HL-60/S4 (cell line): ENCODE results near the gene GLA.

Experiments used
- in situ Hi-C: fragments of 300-500 bp; cut with MboI; formaldehyde crosslinking; loops from 2 replicates; pipeline ENCODE4 v1.14.3; 2022; ENCODE audit warnings: low sequenced_read_pairs

Gene GLA

DNA sequence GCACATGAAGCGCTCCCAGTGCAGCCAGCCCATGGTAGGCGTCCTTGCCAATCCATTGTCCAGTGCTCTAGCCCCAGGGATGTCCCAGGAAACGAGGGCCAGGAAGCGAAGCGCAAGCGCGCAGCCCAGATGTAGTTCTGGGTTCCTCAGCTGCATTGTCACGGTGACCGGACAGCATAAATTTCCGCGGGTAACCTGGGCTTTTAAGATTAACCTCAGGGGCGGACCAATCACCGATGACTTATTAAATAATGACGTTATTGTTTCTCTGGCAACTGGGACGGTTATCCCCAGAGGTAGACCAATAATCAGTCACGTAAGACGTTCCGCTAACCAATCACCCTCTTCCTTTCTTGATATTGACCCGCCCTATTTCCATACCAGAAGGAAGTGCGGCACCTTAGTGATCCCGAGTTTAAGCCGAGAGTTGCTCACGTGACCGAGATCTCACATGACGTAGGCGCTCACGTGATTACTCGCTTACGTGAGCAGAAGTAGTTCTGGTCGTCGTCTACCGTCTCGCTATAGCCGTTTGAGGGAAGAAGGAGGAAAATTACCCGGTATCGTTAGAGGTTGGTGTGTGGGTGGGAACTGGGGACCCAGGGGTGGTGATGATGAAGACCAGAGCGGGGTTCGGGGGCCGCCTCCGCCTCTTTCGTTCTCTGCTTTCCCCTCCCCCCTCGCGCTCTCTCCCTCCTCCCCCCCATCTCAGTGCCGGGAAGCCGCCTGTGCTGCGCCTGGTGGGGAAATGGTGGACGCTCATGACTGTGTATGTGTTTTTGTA lies at the start of gene GLA, which contains the start of gene HNRNPH2:
TSS of gene GLA (minus strand) at position 178 of the 784 bp plus-strand sequence. CDS start at position 156, 22 bp downstream.
TSS of gene HNRNPH2 (plus strand) at position 475 of the 784 bp plus-strand sequence. CDS start 3,767 bp downstream, outside the sequence.
- in situ Hi-C loops, result no loop called here

DNA sequence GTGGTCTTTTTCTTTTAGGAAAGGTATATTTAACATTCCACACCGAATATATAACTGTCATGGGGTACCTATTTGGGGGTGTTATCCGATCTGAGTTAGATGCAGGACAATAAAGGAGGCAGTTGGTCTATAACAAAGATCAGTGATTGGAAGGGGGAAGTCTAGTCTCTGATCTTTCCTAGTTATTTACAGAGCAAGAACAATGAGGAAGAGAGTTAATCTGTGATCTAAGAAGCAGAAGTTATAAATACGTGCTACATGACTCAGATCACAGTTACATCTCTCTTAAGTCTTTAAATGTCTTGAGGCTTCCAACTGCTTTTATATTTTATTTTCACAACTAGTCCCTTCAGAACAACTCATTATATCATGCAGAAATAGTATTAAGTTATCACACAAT lies 44.3 kb upstream of the GLA start:
- in situ Hi-C loops, result no loop called here

DNA sequence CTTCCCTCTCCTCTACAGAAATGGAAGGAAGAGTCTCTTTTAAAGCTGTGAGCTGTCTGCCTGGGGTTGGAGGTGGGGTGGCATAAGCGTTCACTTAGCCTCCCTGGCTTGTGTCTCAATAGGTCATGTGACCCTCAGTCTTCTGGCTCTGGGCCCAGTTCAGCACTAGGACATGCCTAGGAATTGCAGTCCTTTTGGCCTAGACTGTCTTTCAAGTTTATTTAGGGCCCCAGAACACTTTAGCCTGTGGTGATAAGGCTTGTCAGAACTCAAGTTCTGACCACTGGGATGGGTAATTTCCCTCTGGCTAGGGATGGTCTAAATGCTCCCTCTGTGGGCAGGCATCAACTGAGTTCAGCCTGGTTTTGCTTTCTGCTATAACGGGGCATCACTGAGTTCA lies 43.2 kb upstream of the GLA start:
- in situ Hi-C loops, result no loop called here

DNA sequence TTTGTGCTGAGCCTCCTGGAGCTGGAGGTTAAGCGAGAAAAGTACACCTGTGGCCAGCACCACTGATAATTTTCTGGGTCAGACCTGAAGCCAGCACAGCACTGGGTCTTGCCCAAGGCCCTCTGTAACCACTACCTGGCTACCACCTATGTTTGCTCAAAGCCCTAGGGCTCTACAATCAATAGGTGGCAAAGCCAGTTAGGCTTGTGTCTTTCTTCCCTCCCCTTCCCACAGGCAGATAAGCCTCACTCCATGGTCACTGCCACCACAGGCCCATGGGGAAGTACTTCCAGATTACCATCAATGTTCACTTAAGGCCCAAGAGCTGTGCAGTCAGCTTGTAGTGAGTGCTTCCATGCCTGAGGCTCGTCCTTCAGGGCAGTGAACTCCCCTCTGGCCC lies 42.4 kb upstream of the GLA start:
- in situ Hi-C loops, result no loop called here

DNA sequence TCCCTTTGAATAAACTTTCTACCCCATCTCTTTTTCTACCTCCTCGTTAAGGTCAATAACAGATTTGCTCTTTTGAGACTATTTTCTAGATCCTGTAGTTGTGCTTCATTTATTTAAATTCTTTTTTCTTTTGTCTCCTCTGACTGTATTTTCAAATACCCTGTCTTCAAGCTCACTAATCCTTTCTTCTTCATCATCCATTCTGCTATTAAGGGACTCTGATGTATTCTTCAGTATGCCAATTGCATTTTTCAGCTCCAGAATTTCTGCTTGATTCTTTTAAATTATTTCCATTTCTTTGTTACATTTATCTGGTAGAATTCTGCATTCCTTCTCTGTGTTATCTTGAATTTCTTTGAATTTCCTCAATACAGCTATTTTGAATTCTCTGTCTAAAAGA lies 41.6 kb upstream of the GLA start:
- in situ Hi-C loops, result no loop called here

DNA sequence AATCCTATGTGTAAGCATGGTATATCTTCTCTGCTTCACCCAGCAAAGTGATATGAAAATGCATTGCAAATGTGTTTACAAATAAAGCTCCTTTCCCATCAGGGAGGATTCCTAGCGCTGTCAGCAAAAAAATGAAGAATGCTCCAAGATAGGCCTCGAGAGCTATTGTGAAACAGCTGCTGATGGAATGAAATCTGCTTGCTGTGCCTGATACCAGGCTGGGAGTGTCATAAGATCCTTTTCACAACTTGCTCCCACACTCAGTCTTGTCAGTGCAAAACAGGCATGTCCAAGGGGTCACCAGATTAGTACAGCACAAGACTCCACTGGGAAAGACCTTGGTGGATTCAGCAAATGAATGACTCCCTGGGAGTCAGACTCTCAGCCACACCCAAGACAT lies 34.4 kb upstream of the GLA start:
- in situ Hi-C loops, result no loop called here

DNA sequence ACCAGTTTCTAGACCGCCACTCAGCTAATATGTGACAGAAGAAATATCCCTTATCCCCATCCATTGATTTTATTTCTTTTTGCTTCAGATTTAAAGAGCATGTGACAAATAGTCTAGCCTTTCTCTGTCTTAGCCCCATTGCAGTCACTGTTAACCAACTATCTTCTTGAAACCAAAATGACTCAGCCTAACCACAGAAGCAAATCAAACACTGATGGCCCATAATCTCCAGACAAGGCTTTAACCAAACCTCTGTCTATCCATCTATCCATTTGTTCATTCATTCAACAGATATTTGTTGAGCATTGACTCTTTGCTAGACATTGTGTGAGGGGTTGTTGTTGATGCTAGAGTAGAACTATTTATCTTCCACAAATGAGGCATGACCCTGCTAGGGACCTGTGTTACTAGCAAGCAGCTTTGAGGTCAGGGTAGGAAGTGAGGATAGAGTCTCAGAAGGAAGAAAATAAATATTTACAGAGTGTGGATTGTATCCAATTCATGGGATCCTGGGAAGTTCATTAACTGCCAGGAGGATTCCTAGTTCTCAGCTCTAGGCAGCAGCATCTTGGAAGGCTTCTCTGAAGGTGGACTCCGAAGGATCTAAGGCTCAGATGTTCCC lies 22.8 kb upstream of the GLA start:
- in situ Hi-C loops, result no loop called here

DNA sequence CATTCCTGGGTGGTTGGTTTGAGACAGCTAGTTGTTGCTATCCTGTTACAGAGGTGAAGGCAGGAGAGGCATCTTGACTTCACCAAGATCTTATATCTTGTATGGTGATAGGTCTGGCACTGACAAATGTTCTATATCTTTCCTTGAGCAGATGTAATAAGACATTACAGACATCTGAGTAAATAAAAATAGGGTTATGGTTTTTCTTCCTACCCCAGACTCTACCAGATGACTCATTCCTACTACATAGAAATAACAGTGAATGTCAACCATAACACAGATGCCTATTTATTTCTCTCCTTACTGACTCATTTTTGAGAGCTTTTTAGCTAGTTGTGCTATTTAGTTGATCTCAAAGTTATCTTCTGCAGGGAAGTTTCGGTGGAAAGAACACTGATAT lies 22.2 kb upstream of the GLA start:
- in situ Hi-C loops, result no loop called here

DNA sequence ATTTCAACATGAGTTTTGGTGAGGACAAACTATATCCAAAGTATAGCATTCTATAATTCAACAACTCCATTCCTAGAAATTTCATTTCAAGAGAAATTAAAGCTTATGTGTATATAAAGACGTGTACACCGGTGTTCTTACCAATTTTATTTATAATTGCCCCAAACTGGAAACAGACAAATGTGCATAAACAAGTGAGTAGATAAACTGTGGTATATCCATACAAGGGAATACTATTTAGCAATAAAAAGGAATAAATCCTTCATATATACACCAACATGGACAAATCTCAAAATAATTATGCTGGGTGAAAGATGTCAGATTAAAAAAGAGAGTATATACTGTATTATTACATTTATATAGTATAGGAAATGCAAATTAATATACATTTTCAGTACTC lies 20.2 kb upstream of the GLA start:
- in situ Hi-C loops, result no loop called here

DNA sequence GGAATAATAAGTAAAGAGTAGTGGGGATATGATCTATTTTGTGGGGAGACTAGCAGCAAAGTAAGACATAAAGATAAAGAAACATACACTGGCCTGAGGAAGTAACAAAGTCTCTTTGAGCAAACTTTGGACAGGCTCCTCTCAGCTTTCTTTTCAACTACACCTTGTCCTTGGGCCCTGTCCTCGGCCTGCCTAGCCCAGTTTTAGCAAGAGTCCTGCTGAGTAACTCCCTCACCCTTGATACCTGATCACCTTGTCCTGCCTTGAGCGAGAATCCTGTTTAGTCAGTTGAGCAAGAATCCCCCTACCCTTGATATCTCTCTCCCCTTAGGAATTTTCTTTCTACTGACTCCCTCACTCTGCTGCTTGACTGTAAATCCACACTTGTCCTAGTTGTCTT lies 11.8 kb upstream of the GLA start:
- in situ Hi-C loops, result no loop called here

DNA sequence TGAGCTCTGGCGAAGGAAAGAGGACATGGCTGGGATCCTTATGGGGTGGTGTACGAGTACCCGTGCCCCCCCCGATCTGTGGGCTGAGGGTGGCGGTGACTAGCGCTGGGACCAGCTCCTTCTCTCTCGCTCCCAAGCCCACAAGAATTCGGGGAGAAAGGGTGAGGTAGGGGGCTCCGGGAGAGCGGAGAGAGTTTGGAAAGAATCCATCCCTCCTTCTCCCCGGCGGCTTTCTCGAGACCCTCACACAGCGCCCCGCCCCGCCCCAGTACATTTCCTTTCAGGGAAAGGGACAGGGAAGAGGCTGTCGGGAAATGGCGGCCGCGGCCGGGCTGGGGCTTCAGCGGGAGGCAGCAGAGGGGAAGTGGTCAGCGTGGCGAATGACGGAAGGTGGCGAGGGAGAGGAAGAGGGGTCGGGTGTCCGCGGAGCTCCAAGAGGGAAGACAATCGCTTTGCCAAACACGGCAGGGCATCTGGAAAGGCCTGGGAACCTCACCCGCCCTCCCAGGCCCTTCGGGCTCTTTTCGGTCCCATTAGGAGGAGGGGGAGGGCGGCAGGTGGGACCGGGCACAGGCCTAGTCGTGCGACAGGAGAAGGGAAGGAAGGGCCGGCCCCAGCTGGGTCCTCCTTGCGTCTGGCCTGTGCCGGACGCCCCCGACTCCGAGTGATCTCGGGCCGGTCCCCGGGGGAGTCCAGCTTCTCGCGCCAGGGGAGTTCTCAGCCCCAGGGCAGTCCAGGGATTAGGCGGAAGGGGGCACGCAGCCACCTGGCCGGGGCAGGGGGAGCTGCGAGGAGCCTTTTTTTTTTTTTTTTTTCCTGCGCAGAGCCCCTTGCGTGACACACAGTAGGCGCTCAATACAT lies 10.5 kb upstream of the GLA start:
- in situ Hi-C loops, result no loop called here

DNA sequence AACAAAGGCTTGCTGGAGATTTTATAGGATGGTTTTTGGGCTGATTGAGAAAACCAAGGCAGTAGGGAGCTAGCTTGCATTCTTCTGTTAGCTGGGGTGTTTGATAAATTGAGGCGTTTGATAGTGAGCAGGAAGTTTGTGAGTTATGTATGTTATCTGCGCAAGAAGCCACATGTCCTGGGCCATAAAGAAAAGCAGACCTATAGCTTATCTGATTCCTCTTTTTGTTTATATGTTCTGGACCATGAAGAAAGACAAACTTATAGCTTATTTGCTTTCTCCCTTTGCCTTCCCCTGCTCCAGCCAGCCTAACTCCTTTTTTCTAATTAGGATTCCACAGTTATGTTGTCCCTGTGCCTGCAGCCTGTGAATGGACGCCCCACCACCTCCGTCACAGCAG lies 9.5 kb upstream of the GLA start:
- in situ Hi-C loops, result no loop called here

DNA sequence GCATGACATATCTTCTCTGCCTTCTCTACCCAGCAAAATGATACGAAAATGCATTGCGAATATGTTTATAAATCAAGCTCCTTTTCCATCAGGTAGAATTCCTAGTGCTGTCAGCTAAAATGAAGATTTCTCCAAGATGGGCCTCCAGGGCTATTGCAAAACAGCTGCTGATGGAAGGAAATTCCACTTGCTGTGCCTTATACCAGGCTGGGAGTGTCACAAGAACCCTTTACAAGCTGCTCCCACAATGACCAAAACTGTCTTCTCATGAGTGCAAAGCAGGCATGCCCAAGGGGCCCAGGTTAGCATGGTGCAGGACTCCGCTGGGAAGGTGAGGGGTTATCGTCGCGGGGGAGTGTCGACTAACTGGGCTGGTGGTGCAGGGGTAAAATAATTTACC lies 9.0 kb upstream of the GLA start:
- in situ Hi-C loops, result no loop called here

DNA sequence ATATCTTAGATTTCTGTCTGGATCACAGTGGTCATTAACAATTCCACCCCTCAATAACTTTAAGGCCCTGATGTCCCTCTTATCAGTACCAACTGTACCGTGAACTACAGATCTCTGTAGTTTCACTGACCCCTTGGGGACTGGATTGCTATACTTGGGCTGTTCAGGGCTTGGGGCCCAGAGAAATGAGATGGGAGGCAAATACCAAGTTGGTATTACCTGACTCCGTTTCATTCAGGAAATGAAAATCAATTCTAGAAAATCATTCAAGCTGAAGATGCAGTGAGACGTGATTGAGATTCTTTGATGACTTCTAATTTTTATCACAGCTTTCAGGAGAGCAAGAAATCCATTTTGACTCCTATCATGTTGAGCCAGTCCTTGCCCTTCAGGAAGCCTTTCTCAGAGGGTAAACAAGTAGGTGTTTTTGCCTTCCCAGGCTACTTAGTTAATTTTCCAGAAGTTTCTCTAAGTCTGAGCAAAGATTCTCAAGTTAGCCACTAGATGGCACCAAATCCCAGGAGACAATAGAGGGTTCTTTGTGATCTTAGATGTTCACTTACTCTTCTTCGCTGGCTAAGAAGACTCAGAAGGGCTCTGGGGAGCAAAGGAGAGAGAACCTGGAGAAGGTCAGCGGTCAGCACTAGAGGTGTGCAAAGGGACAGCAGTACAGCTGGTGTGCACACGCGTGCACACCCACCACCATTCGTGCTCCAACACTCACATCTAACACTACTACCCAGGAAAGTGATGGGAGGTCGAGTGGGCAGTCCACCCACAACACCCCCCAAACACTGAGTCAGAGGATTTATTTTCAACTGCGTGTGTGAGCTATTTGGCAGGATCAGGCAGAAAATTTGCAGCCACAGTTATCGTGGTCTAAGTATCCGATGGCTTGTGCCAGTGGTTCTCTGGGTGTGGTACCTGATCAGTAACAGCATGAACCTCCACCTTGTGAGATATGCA lies 7.7 kb upstream of the GLA start:
- in situ Hi-C loops, result no loop called here

DNA sequence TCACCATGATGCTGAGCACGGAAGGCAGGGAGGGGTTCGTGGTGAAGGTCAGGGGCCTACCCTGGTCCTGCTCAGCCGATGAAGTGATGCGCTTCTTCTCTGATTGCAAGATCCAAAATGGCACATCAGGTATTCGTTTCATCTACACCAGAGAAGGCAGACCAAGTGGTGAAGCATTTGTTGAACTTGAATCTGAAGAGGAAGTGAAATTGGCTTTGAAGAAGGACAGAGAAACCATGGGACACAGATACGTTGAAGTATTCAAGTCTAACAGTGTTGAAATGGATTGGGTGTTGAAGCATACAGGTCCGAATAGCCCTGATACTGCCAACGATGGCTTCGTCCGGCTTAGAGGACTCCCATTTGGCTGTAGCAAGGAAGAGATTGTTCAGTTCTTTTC lies 4.3 kb upstream of the GLA start:
- in situ Hi-C loops, result no loop called here

DNA sequence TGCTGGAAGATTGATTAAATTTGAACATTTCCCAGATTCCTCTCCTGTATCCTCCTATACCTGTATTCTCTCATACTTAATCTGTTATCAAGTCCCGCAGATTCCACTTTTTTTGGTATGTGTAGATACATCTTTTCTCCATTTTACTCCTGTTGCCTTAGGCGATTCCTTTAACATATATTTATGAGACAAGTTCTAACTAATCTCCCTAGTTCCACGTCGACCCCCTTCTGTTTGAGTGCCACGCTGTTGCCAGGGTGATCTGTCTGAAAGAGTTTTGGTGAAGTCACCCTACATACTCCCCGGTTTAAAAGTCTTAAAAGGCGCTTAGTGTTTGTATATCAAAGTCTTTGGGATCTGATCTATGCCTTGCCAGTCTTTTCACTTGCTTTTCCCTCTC lies 2.7 kb upstream of the GLA start:
- in situ Hi-C loops, result no loop called here

DNA sequence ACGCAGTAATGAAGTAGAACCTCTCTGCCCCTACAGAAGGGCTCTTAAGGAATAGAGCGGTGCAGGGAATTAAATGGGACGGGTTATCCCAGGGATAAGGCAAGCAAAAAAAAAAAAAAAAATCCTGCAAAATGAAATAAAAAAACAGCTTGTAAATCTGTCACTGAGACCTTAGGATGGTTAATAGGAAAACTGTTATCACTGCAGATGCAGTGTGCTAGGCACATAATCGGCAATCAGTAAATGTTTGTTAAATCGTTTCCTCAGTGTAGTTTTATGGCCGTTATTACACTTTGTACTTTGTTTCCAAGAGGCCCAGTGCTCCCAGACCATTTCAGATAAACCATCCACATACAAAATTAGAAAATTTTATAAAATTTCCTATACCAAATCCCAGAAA lies 1.3 kb upstream of the GLA start:
- in situ Hi-C loops, result no loop called here

DNA sequence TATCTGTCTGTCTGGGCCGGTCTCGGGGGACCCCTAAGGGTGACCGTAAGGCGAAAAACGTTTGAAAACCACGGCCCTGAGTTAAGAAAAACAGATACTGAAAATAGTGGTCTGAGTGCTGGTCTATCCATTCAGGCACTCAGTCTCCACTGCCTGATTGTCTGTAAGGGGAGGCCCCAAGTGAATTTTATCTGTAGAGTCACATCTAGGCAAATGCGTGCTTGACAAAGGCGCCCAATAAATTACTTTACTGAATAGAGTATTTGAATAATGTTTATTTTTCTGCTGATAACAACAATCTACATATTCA lies 762 bp upstream of the GLA start:
- in situ Hi-C loops, result no loop called here

DNA sequence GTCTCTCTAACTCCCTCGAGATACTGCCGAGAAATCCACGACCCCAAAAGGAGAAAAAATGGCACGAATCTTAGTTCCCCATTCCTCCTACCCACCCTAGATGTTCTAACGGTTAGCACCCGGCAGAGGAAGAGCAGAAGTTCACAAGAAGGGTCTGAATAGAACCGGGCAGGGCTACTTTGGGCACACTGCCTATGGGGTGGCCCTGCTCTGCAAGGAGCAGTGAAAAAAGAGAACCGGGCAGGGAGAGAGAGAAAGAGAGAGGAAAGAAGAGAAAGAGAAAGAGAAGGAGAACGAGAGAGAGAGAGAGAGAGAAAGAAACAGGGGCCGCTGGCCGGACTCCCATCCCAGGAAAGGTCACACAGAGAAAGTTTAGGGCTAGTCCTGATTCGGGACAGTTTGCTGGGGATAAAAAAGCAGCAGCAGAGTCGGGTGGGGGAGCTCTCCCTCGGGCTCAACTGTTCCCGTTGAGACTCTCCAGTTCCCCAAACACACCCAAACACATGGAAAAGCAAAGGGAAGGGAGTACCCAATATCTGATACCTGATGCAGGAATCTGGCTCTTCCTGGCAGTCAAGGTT lies 468 bp downstream of the GLA start:
- in situ Hi-C loops, result no loop called here

DNA sequence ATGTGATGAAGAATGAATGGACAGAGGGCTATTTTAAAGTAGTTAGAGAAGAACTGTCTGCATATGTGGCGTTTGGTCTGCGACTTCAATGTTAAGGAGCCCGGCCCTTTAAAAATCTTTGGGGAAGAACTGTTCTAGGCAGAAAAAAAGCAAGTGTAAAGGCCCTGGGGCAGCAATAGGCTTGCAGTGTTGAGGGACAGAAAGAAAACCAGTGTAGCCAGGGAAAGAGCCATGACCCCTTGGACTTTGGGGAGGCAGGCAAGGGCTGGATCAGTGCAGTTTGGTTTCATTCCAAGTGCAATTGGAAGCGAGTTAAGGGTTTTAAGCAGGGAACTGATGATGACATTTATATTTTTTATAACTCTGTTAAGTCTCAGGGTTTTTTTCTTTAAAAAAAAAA lies 7.9 kb downstream of the GLA start:
- in situ Hi-C loops, result no loop called here
